Suprapubic skin (tissue), 4 donors: Measurements from ENCODE around the gene AKT1.

Source experiments
- EP300 ChIP-seq: sonication (generic); formaldehyde crosslinking; IDR thresholded peaks from one replicate; pipeline ENCODE4 v1.6.1; 2017; ENCODE audit warnings: antibody characterized with exemption
- POLR2A ChIP-seq, 2 donors: fragments of 450-650 bp; IDR thresholded peaks; one replicate each; pipeline ENCODE4 v1.6.1; 2017; ENCODE audit warnings: antibody characterized with exemption in 2 of 2, mild to moderate bottlenecking in 2 of 2, moderate library complexity in 2 of 2
- POLR2AphosphoS5 ChIP-seq, 3 donors: sonication (generic); formaldehyde crosslinking; IDR thresholded peaks; one replicate each; pipeline ENCODE4 v1.6.1; 2017; ENCODE audit warnings: antibody characterized with exemption in 3 of 3
- TF ChIP-seq, protein P1 (sequence below), 2 donors: fragments of 200-600 bp in 1 of 2; fragments of 450-650 bp in 1 of 2; sonication (generic) in 1 of 2; IDR thresholded peaks; one replicate each; pipeline ENCODE4 v1.5.1; 2016 to 2019; ENCODE audit warnings: antibody characterized with exemption in 2 of 2, mild to moderate bottlenecking in 1 of 2, moderate library complexity in 1 of 2

DNA sequence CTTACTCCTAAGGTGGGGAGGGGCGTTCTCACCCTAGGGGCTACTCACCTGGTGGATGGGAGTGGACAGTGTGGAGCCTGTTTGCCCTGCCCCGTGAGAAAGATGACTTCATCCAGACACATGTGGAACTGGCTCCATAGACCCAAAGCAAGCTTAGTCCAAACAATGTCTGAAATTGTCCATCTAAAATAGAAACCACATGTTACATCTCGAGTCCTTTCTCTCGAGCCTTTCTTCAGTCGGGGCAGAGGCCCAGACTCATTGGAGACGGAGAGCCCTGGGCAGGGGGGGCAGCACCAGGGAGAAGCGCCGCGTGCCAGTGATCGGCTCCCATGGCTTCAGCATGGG lies 38.3 kb downstream of the AKT1 start:
- TF ChIP-seq POLR2A (IDR thresholded peaks at IDR 0.05) = no peak
- TF ChIP-seq, protein P1, sequence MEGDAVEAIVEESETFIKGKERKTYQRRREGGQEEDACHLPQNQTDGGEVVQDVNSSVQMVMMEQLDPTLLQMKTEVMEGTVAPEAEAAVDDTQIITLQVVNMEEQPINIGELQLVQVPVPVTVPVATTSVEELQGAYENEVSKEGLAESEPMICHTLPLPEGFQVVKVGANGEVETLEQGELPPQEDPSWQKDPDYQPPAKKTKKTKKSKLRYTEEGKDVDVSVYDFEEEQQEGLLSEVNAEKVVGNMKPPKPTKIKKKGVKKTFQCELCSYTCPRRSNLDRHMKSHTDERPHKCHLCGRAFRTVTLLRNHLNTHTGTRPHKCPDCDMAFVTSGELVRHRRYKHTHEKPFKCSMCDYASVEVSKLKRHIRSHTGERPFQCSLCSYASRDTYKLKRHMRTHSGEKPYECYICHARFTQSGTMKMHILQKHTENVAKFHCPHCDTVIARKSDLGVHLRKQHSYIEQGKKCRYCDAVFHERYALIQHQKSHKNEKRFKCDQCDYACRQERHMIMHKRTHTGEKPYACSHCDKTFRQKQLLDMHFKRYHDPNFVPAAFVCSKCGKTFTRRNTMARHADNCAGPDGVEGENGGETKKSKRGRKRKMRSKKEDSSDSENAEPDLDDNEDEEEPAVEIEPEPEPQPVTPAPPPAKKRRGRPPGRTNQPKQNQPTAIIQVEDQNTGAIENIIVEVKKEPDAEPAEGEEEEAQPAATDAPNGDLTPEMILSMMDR (IDR thresholded peaks at IDR 0.05) = no peak
- TF ChIP-seq EP300 = no peak
- no peak for TF ChIP-seq POLR2AphosphoS5 (IDR thresholded peaks at IDR 0.05)
